ENCODE results near the gene NEDD4. TPM values are rescaled to one million over a fixed set of nuclear protein-coding genes. Genes with fewer than 3 reads are reported as not detected.

The NEDD4 gene
- polyA plus RNA-seq, 1 donor (not counting 4 experiments of a cell fraction or from before 2014, with no cell fraction given), result 24.3 TPM

DNA sequence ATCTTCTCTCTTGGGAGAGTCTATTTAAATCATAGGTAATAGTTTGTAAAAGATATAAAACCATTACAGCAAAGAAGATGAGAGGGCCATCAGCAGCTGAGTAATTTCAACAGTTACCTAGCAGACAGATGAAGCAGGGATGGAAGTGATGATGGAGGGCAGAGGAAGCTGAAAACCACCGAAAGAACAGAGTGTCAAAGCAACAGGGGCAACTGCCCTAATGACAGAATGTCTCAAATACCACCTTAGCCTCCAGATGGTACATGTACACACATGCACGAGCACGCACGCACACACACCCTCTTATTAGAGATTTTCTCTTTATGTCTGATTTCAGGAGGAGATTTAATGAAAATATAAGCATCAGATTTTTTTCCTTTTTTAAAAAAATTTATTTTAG is 64.5 kb downstream of the NEDD4 start:
- no peak overlapping the region for H3K4me2 ChIP-seq (ENCODE audit: control insufficient read depth, extremely low read depth, insufficient read depth, low read depth, low read length)
- no peak overlapping the region for H3K27ac ChIP-seq (ENCODE audit: control insufficient read depth, insufficient read depth, low read length)
- H3K36me3 ChIP-seq (ENCODE audit: control insufficient read depth in 2 of 2, extremely low read depth in 1 of 2, insufficient read depth in 2 of 2, low read length in 2 of 2), result no peaks in the 10 kb centered on the region
- H3K9me1 ChIP-seq (ENCODE audit: control insufficient read depth, extremely low read depth, insufficient read depth, low read length), result no peaks in the 10 kb centered on the region
- H2AFZ ChIP-seq (ENCODE audit: control insufficient read depth, low read length), result no peak overlapping the region
- no peak for FAIRE-seq
- H4K20me1 ChIP-seq (ENCODE audit: control insufficient read depth, extremely low read depth, insufficient read depth, low read length), result no peaks in the 10 kb centered on the region
- TF ChIP-seq, protein P1, sequence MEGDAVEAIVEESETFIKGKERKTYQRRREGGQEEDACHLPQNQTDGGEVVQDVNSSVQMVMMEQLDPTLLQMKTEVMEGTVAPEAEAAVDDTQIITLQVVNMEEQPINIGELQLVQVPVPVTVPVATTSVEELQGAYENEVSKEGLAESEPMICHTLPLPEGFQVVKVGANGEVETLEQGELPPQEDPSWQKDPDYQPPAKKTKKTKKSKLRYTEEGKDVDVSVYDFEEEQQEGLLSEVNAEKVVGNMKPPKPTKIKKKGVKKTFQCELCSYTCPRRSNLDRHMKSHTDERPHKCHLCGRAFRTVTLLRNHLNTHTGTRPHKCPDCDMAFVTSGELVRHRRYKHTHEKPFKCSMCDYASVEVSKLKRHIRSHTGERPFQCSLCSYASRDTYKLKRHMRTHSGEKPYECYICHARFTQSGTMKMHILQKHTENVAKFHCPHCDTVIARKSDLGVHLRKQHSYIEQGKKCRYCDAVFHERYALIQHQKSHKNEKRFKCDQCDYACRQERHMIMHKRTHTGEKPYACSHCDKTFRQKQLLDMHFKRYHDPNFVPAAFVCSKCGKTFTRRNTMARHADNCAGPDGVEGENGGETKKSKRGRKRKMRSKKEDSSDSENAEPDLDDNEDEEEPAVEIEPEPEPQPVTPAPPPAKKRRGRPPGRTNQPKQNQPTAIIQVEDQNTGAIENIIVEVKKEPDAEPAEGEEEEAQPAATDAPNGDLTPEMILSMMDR (optimal IDR thresholded peaks at IDR 0.05 in 1 of 3, IDR thresholded peaks at IDR 0.05 in 1 of 3, conservative IDR thresholded peaks at IDR 0.05 in 1 of 3; ENCODE audit: extremely low read depth in 1 of 3, insufficient read depth in 2 of 3, low read length in 3 of 3), result no peak
- TF ChIP-seq EZH2 (IDR thresholded peaks at IDR 0.05; ENCODE audit: low read length), result no peak
- dilution Hi-C loops (cut with MboI; ENCODE audit: extremely low pct_ligation_motif_present, low sequenced_read_pairs), result no loop called here
- no peaks in the 10 kb centered on the region for H3K4me1 ChIP-seq (ENCODE audit: control insufficient read depth, extremely low read depth, insufficient read depth, low read length)
- H3K9ac ChIP-seq (ENCODE audit: control insufficient read depth, extremely low read depth, insufficient read depth, low read length), result no peak overlapping the region
- H3K9me3 ChIP-seq (ENCODE audit: control insufficient read depth, low read depth, low read length), result no peaks in the 10 kb centered on the region
- no peaks in the 10 kb centered on the region for H3K27me3 ChIP-seq (ENCODE audit: control insufficient read depth, extremely low read depth, insufficient read depth, low read length)
- DNase-seq (ENCODE audit: low read depth, low spot score), result no peak
- H3K4me3 ChIP-seq (ENCODE audit: control insufficient read depth in 2 of 3, extremely low read depth in 1 of 3, insufficient read depth in 2 of 3, low read depth in 1 of 3, low read length in 3 of 3), result no peak overlapping the region
- H3K79me2 ChIP-seq (ENCODE audit: control insufficient read depth, insufficient read depth, low read length), result peaks cover 3% of the 10 kb centered on the region

DNA sequence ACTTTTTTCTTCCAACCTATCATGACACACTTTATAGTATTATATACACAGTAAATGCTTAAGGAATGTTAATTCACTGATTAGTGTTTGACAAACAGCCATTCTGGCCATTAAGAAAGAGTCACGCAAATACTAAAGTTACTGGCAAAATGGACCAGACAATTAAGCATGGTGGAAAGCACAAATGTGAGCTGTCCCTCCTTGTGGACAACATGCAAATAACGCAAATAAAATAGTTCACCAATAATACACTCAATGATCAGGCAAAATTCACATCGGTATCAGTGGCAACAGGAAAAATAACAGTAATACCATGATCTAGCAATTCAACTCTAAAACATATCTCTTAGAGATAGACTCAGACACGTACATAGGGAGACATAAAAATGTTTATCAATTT is 71.7 kb downstream of the NEDD4 start:
- dilution Hi-C loops (cut with MboI; ENCODE audit: extremely low pct_ligation_motif_present, low sequenced_read_pairs), result no loop called here
- H3K4me1 ChIP-seq (ENCODE audit: control insufficient read depth, extremely low read depth, insufficient read depth, low read length), result peaks cover 9% of the 10 kb centered on the region
- H3K9ac ChIP-seq (ENCODE audit: control insufficient read depth, extremely low read depth, insufficient read depth, low read length), result no peak overlapping the region
- FAIRE-seq, result no peak
- no peak overlapping the region for H3K27ac ChIP-seq (ENCODE audit: control insufficient read depth, insufficient read depth, low read length)
- H4K20me1 ChIP-seq (ENCODE audit: control insufficient read depth, extremely low read depth, insufficient read depth, low read length), result no peaks in the 10 kb centered on the region
- no peaks in the 10 kb centered on the region for H3K27me3 ChIP-seq (ENCODE audit: control insufficient read depth, extremely low read depth, insufficient read depth, low read length)
- no peak overlapping the region for H3K4me3 ChIP-seq (ENCODE audit: control insufficient read depth in 2 of 3, extremely low read depth in 1 of 3, insufficient read depth in 2 of 3, low read depth in 1 of 3, low read length in 3 of 3)
- no peaks in the 10 kb centered on the region for H3K36me3 ChIP-seq (ENCODE audit: control insufficient read depth in 2 of 2, extremely low read depth in 1 of 2, insufficient read depth in 2 of 2, low read length in 2 of 2)
- TF ChIP-seq, protein P1 (optimal IDR thresholded peaks at IDR 0.05 in 1 of 3, IDR thresholded peaks at IDR 0.05 in 1 of 3, conservative IDR thresholded peaks at IDR 0.05 in 1 of 3; ENCODE audit: extremely low read depth in 1 of 3, insufficient read depth in 2 of 3, low read length in 3 of 3), result no peak
- no peak for TF ChIP-seq EZH2 (IDR thresholded peaks at IDR 0.05; ENCODE audit: low read length)
- DNase-seq (ENCODE audit: low read depth, low spot score), result no peak
- no peaks in the 10 kb centered on the region for H3K79me2 ChIP-seq (ENCODE audit: control insufficient read depth, insufficient read depth, low read length)
- H2AFZ ChIP-seq (ENCODE audit: control insufficient read depth, low read length), result no peak overlapping the region
- no peaks in the 10 kb centered on the region for H3K9me1 ChIP-seq (ENCODE audit: control insufficient read depth, extremely low read depth, insufficient read depth, low read length)
- H3K9me3 ChIP-seq (ENCODE audit: control insufficient read depth, low read depth, low read length), result no peaks in the 10 kb centered on the region
- H3K4me2 ChIP-seq (ENCODE audit: control insufficient read depth, extremely low read depth, insufficient read depth, low read depth, low read length), result no peak overlapping the region

Measured in keratinocyte (primary cell).